Measurements from ENCODE around the gene OPA3.

GRCh38 chr19:45515807-45516401 is 68.7 kb downstream of the OPA3 start:
- TF ChIP-seq POLR2A (IDR thresholded peaks at IDR 0.05) = no peak
- TF ChIP-seq, protein P1, sequence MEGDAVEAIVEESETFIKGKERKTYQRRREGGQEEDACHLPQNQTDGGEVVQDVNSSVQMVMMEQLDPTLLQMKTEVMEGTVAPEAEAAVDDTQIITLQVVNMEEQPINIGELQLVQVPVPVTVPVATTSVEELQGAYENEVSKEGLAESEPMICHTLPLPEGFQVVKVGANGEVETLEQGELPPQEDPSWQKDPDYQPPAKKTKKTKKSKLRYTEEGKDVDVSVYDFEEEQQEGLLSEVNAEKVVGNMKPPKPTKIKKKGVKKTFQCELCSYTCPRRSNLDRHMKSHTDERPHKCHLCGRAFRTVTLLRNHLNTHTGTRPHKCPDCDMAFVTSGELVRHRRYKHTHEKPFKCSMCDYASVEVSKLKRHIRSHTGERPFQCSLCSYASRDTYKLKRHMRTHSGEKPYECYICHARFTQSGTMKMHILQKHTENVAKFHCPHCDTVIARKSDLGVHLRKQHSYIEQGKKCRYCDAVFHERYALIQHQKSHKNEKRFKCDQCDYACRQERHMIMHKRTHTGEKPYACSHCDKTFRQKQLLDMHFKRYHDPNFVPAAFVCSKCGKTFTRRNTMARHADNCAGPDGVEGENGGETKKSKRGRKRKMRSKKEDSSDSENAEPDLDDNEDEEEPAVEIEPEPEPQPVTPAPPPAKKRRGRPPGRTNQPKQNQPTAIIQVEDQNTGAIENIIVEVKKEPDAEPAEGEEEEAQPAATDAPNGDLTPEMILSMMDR (IDR thresholded peaks at IDR 0.05) = no peak
